OCI-LY1 (cell line): Measurements from ENCODE around the gene DENND1B.

ENCODE experiments used
- H2AFZ ChIP-seq: fragments of 200-600 bp; sonication (generic), shearing (Covaris generic); 2 replicates; pipeline ENCODE4 v1.6.0; 2014; ENCODE audit warnings: antibody characterized with exemption, mild to moderate bottlenecking, low read length
- H3F3A ChIP-seq: fragments of 200-600 bp; sonication (generic), shearing (Covaris generic); 2 replicates; pipeline ENCODE4 v1.6.0; 2014; ENCODE audit warnings: mild to moderate bottlenecking, antibody characterized with exemption, low read length, moderate library complexity; ENCODE audit not compliant: insufficient read depth
- H3K27ac ChIP-seq: fragments of 200-600 bp; sonication (generic); 2 replicates; pipeline ENCODE4 v1.5.1; 2014; ENCODE audit warnings: low read length, mixed run types, mild to moderate bottlenecking, low read depth; ENCODE audit not compliant: poor library complexity, severe bottlenecking
- H3K27me3 ChIP-seq: fragments of 200-600 bp; sonication (generic); 2 replicates; pipeline ENCODE4 v1.6.0; 2014; ENCODE audit warnings: antibody characterized with exemption, mild to moderate bottlenecking, low read length, moderate library complexity; ENCODE audit not compliant: insufficient read depth
- H3K36me3 ChIP-seq: fragments of 200-600 bp; sonication (generic); 2 replicates; pipeline ENCODE4 v1.6.1; 2014; ENCODE audit warnings: mild to moderate bottlenecking, antibody characterized with exemption, low read length, moderate library complexity, mixed read lengths; ENCODE audit not compliant: insufficient read depth
- H3K4me1 ChIP-seq: fragments of 200-600 bp; sonication (generic); 2 replicates; pipeline ENCODE4 v1.5.1; 2014; ENCODE audit warnings: mild to moderate bottlenecking, low read length, moderate library complexity; ENCODE audit not compliant: insufficient read depth, severe bottlenecking
- H3K4me2 ChIP-seq: fragments of 200-600 bp; sonication (generic), shearing (Covaris generic); 2 replicates; pipeline ENCODE4 v1.6.1; 2014; ENCODE audit warnings: low read length
- H3K4me3 ChIP-seq: fragments of 200-600 bp; sonication (generic); 2 replicates; pipeline ENCODE4 v1.5.1; 2014; ENCODE audit warnings: low read length, low read depth, mild to moderate bottlenecking, mixed read lengths; ENCODE audit not compliant: poor library complexity, severe bottlenecking
- H3K79me2 ChIP-seq: fragments of 200-600 bp; shearing (Covaris generic); 2 replicates; pipeline ENCODE4 v1.6.1; 2016; ENCODE audit warnings: mixed run types, low read length, mixed read lengths; ENCODE audit not compliant: insufficient read depth
- H3K9ac ChIP-seq: fragments of 200-600 bp; sonication (generic), shearing (Covaris generic); 2 replicates; pipeline ENCODE4 v1.6.1; 2014; ENCODE audit warnings: mild to moderate bottlenecking, low read length, mixed read lengths
- H3K9me2 ChIP-seq: fragments of 200-600 bp; sonication (generic), shearing (Covaris generic); 2 replicates; pipeline ENCODE4 v1.6.1; 2014; ENCODE audit warnings: low read depth, mild to moderate bottlenecking, low read length, mixed read lengths
- H3K9me3 ChIP-seq: fragments of 200-600 bp; shearing (Covaris generic); 2 replicates; pipeline ENCODE4 v1.6.1; 2014; ENCODE audit warnings: low read length, mixed read lengths
- H4K20me1 ChIP-seq: fragments of 200-600 bp; sonication (generic), shearing (Covaris generic); 2 replicates; pipeline ENCODE4 v1.6.0; 2016; ENCODE audit warnings: mild to moderate bottlenecking, low read length; ENCODE audit not compliant: insufficient read depth
- EZH2 ChIP-seq: fragments of 200-600 bp; sonication (generic), shearing (Covaris generic); IDR thresholded peaks from 2 replicates; pipeline ENCODE4 v1.8.0; 2017; ENCODE audit warnings: borderline replicate concordance, mixed run types, mild to moderate bottlenecking, antibody characterized with exemption, low read length, moderate library complexity, mixed read lengths
- TF ChIP-seq, protein P1 (sequence below): fragments of 200-600 bp; sonication (generic), shearing (Covaris generic); IDR thresholded peaks from 2 replicates; pipeline ENCODE4 v1.5.1; 2017; ENCODE audit warnings: mild to moderate bottlenecking, antibody characterized with exemption, low read length, moderate library complexity, mixed read lengths

Gene DENND1B

DNA sequence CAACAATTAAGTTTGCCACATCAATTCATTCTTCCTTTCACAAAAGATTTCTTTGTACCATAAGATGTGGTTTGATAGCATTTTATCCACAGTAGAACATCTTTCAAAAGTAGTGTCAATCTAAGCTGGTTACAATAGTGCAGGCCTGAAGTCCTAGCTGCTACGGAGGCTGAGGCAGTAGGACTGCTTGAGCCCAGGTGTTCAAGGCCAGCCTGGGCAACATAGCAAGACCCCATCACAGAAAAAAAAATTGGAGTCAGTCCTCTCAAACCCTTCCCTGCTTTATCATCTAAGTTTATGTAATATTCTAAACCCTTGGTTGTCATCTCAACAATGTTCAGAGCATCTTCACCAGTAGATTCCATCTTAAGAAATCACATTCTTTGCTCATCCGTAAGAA lies 31.7 kb downstream of the DENND1B start:
- H3K27me3 ChIP-seq: no peaks in the 10 kb centered on the region
- H3K4me1 ChIP-seq: peaks cover 8% of the 10 kb centered on the region
- no peak overlapping the region for H3K27ac ChIP-seq
- H3F3A ChIP-seq: no peaks in the 10 kb centered on the region
- H3K9ac ChIP-seq: no peak overlapping the region
- H3K79me2 ChIP-seq: 0 out of 2 replicates have a peak, but pooled peaks cover 17% of the 10 kb centered on the region
- no peaks in the 10 kb centered on the region for H3K9me3 ChIP-seq
- no peak overlapping the region for H3K4me2 ChIP-seq
- H2AFZ ChIP-seq: no peak overlapping the region
- no peaks in the 10 kb centered on the region for H3K9me2 ChIP-seq
- peaks cover 11% of the 10 kb centered on the region; the same call in 1 of the 2 replicates for H3K36me3 ChIP-seq
- H4K20me1 ChIP-seq: no peaks in the 10 kb centered on the region
- no peak overlapping the region for H3K4me3 ChIP-seq
- TF ChIP-seq, protein P1, sequence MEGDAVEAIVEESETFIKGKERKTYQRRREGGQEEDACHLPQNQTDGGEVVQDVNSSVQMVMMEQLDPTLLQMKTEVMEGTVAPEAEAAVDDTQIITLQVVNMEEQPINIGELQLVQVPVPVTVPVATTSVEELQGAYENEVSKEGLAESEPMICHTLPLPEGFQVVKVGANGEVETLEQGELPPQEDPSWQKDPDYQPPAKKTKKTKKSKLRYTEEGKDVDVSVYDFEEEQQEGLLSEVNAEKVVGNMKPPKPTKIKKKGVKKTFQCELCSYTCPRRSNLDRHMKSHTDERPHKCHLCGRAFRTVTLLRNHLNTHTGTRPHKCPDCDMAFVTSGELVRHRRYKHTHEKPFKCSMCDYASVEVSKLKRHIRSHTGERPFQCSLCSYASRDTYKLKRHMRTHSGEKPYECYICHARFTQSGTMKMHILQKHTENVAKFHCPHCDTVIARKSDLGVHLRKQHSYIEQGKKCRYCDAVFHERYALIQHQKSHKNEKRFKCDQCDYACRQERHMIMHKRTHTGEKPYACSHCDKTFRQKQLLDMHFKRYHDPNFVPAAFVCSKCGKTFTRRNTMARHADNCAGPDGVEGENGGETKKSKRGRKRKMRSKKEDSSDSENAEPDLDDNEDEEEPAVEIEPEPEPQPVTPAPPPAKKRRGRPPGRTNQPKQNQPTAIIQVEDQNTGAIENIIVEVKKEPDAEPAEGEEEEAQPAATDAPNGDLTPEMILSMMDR: no peak
- no peak for TF ChIP-seq EZH2

- H3K4me3 ChIP-seq: no peak overlapping the region
- no peaks in the 10 kb centered on the region for H3K9me2 ChIP-seq
- no peak overlapping the region for H3K27ac ChIP-seq
- no peaks in the 10 kb centered on the region for H3K9me3 ChIP-seq
- H2AFZ ChIP-seq: no peak overlapping the region
- TF ChIP-seq, protein P1: no peak
- no peak for TF ChIP-seq EZH2
- no peaks in the 10 kb centered on the region for H3K27me3 ChIP-seq
- H3K36me3 ChIP-seq: no peaks in the 10 kb centered on the region
- no peak overlapping the region for H3K9ac ChIP-seq
- no peaks in the 10 kb centered on the region for H3F3A ChIP-seq
- peaks cover 8% of the 10 kb centered on the region for H3K4me1 ChIP-seq
- peaks cover 27% of the 10 kb centered on the region; the same call in 1 of the 2 replicates for H3K79me2 ChIP-seq
- H4K20me1 ChIP-seq: no peaks in the 10 kb centered on the region
- no peak overlapping the region for H3K4me2 ChIP-seq
Measured at GRCh38 chr1:197740992-197741391, 34.3 kb downstream of the DENND1B start.

DNA sequence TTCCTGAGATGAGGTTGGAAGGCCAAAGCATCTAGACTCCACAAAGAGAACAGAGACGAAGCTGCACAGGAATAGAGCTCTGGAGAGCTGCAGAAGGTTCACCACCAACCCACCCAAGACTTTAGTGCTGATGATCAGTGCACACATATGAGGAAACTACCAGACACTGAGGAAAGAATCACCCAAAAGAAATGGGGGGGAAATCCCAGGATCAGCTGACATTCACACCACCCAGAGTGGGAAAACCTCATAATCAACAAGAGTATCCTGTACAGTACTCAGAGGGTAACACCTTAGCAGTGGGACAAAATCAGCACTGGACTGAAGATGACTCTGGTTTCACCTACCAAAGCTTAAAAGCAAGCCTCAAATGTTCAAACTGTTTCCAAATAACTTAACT lies 36.4 kb downstream of the DENND1B start:
- no peaks in the 10 kb centered on the region for H3K9me3 ChIP-seq
- H4K20me1 ChIP-seq: no peaks in the 10 kb centered on the region
- H3K36me3 ChIP-seq: peaks cover 5% of the 10 kb centered on the region; the same call in 1 of the 2 replicates
- no peak for TF ChIP-seq EZH2
- TF ChIP-seq, protein P1: no peak
- no peaks in the 10 kb centered on the region for H3K4me1 ChIP-seq
- H2AFZ ChIP-seq: no peak overlapping the region
- no peaks in the 10 kb centered on the region for H3F3A ChIP-seq
- H3K79me2 ChIP-seq: peaks cover 30% of the 10 kb centered on the region; the same call in 1 of the 2 replicates
- no peak overlapping the region for H3K4me2 ChIP-seq
- no peak overlapping the region for H3K27ac ChIP-seq
- no peaks in the 10 kb centered on the region for H3K9me2 ChIP-seq
- H3K27me3 ChIP-seq: no peaks in the 10 kb centered on the region
- no peak overlapping the region for H3K9ac ChIP-seq
- no peak overlapping the region for H3K4me3 ChIP-seq
